Ovary (tissue), 9 donors: ENCODE measurements around the gene PSKH1. TPM values are rescaled to one million over a fixed set of nuclear protein-coding genes. Genes with fewer than 3 reads are reported as not detected.
A peak's percentile ranks its signal among the peaks of the same experiment; 100 is the strongest.

ENCODE experiments used
- DNase-seq, 5 donors: peaks; one replicate each; pipeline ENCODE4 v3.0.0-alpha.2; 2019 to 2020
- H3K27ac ChIP-seq, 2 donors: fragments of 200-600 bp; one replicate each; pipeline versions ENCODE4 v1.5.1 to v1.8.0; 2019 to 2022
- H3K27me3 ChIP-seq: fragments of 200-600 bp; one replicate; pipeline ENCODE4 v1.8.0; 2022
- H3K36me3 ChIP-seq: fragments of 200-600 bp; sonication (generic); one replicate; pipeline ENCODE4 v1.5.1; 2019
- H3K4me1 ChIP-seq: one replicate; pipeline ENCODE4 v1.8.1; 2013; ENCODE audit warnings: mild to moderate bottlenecking, moderate library complexity; ENCODE audit not compliant: insufficient read depth
- H3K4me3 ChIP-seq: fragments of 200-600 bp; sonication (generic); one replicate; pipeline ENCODE4 v1.5.1; 2017
- H3K9me3 ChIP-seq, 2 donors: fragments of 200-600 bp in 1 of 2; sonication (generic) in 1 of 2; one replicate each; pipeline versions ENCODE4 v1.5.1 to v1.8.1; 2013 to 2019; ENCODE audit warnings: mild to moderate bottlenecking in 1 of 2, moderate library complexity in 1 of 2
- EP300 ChIP-seq: sonication (generic); formaldehyde crosslinking; IDR thresholded peaks from one replicate; pipeline ENCODE4 v1.6.1; 2017; ENCODE audit warnings: antibody characterized with exemption
- POLR2A ChIP-seq: fragments of 450-650 bp; IDR thresholded peaks from one replicate; pipeline ENCODE4 v1.6.1; 2017; ENCODE audit warnings: antibody characterized with exemption, mild to moderate bottlenecking, moderate library complexity
- WGBS, 3 donors: extraction: QIAGEN DNeasy Blood & Tissue Kit in 1 of 3; methylation state at CpG; one replicate each; pipeline versions ENCODE4 v1.1.5 to v1.1.7; 2013 to 2017; 5-methylcytosine and 5-hydroxymethylcytosine counted together
- intact Hi-C, 4 donors: fragments of 100-400 bp; cut with DNase I; formaldehyde crosslinking; loops; one replicate each; pipeline versions ENCODE4 v1.11.0 to v1.15.1; 2022 to 2023
- polyA plus RNA-seq, 2 donors: library from polyadenylated mRNA; stranded (reverse); fragments of 200-250 nt in 1 of 2; fragments of 350-450 nt in 1 of 2; fragmentation: Illumina TruSeq in 1 of 2; extraction: RNeasy Lipid Tissue Mini Kit (QIAGEN cat#74804) in 1 of 2; gene quantifications; one replicate each; pipeline ENCODE4 v1.2.3, GENCODE V29; 2013 to 2014
- total RNA-seq, 7 donors: library from RNA; depleted of rRNA in 2 of 7; stranded (reverse); fragments of >200 nt in 2 of 7; fragmentation: NEBNext Ultra II Directional in 3 of 7; extraction: Animal tissue kit (Norgen Biotek cat#: 25700) in 3 of 7; gene quantifications; one replicate each; pipeline versions ENCODE4 v1.1.0 to v1.2.4, GENCODE V29; 2016 to 2023
- TF ChIP-seq, protein P1 (sequence below), 3 donors: fragments of 450-650 bp in 2 of 3; fragments of 200-600 bp in 1 of 3; IDR thresholded peaks; one replicate each; pipeline versions ENCODE4 v1.5.1 to v1.8.0; 2016 to 2022; ENCODE audit warnings: antibody characterized with exemption in 3 of 3, mild to moderate bottlenecking in 1 of 3
- donor health status: DM: no; HTN: no; CAD: no; lungs with moderate emphysema.
- donor health status: DM: no; HTN: no; CAD: no.
- donor health status: Bipolar disorder and iron deficiency.
- donor health status: DM: yes; HTN: yes; CAD: no.
- donor health status: DM: no; HTN: no; CAD: no.
- donor health status: DM: yes; HTN: yes; CAD: no.

The PSKH1 gene
- total and polyA plus RNA-seq, 9 donors: 9.6 to 38.9 (median 26.6) TPM

DNA sequence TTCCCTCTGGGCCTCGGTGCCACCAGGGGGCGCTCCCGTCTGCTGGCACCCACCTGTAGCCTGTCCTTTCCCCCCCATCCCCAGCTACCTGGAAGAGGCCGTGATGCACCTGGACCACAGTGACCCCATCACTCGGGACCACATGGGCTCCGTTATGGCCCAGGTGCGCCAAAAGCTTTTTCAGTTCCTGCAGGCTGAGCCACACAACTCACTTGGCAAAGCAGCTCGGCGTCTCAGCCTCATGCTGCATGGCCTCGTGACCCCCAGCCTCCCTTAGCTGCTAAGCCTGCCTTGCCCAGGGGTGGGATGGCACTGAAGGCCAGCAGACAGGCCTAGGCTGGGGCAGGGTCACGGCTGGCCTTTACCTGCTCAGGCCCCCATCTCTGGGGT lies 9.2 kb upstream of the PSKH1 start:
- Histone ChIP-seq H3K27me3 (no peaks in the 10 kb centered on the region), H3K9me3 (no peaks in the 10 kb centered on the region), H3K36me3 (no peaks in the 10 kb centered on the region), H3K4me1 (peaks cover 6% of the 10 kb centered on the region), H3K4me3 (no peak overlapping the region), H3K27ac (peak overlapping the region in 1 of 2 donors; percentile 11)
- WGBS, 3 donors: 53 to 63% (median 53%) methylated on average over 11 of the region's 11 CpGs
- DNase-seq: peak; percentile 49 to 76 (median 71)
- intact Hi-C loops: loop anchor here in 3 of 4 donors (5.0 kb wide), 1 partner anchor 43 kb away; no protein-coding TSS in a partner anchor
- TF ChIP-seq, protein P1, sequence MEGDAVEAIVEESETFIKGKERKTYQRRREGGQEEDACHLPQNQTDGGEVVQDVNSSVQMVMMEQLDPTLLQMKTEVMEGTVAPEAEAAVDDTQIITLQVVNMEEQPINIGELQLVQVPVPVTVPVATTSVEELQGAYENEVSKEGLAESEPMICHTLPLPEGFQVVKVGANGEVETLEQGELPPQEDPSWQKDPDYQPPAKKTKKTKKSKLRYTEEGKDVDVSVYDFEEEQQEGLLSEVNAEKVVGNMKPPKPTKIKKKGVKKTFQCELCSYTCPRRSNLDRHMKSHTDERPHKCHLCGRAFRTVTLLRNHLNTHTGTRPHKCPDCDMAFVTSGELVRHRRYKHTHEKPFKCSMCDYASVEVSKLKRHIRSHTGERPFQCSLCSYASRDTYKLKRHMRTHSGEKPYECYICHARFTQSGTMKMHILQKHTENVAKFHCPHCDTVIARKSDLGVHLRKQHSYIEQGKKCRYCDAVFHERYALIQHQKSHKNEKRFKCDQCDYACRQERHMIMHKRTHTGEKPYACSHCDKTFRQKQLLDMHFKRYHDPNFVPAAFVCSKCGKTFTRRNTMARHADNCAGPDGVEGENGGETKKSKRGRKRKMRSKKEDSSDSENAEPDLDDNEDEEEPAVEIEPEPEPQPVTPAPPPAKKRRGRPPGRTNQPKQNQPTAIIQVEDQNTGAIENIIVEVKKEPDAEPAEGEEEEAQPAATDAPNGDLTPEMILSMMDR (IDR thresholded peaks at IDR 0.05): peak; percentile 70 to 76 (median 74)
- TF ChIP-seq EP300: no peak

DNA sequence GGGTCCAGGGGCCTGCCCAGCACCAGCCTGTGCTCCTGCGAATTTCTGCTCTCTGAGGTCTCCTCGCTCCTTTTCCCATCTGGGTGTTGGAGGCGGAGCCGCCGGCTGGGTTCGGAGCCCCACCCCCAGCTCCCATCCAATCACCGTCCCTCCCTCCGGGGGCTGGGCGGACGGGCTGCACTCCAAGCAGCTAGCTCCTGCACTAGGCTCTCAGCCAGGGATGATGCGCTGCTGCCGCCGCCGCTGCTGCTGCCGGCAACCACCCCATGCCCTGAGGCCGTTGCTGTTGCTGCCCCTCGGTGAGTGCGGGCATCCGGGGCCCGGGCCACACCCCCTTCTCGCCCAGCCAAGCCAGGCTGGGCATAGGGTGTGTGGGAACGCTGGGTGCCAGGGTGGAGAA lies 8.4 kb upstream of the PSKH1 start, which contains the start of gene NRN1L:
Gene NRN1L (plus strand): TSS at position 202 of the 400 bp plus-strand sequence. CDS start 19 bp downstream, at position 221.
- TF ChIP-seq, protein P1 (IDR thresholded peaks at IDR 0.05): no peak
- TF ChIP-seq POLR2A (no peak), EP300 (no peak)
- 2 to 12% (median 7%) methylated on average over 16 to 22 of the region's 22 CpGs for WGBS, 3 donors
- intact Hi-C loops: loop anchor here in 3 of 4 donors (5.0 kb wide), 1 partner anchor 43 kb away; no protein-coding TSS in a partner anchor
- Histone ChIP-seq H3K9me3 (no peaks in the 10 kb centered on the region), H3K4me1 (peaks cover 6% of the 10 kb centered on the region), H3K27me3 (no peaks in the 10 kb centered on the region), H3K27ac (peak within 1 kb of the TSS; percentile 46 to 58), H3K4me3 (no peak within 1 kb of the TSS), H3K36me3 (no peaks in the 10 kb centered on the region)
- peak; percentile 96 to 97 (median 96) for DNase-seq

DNA sequence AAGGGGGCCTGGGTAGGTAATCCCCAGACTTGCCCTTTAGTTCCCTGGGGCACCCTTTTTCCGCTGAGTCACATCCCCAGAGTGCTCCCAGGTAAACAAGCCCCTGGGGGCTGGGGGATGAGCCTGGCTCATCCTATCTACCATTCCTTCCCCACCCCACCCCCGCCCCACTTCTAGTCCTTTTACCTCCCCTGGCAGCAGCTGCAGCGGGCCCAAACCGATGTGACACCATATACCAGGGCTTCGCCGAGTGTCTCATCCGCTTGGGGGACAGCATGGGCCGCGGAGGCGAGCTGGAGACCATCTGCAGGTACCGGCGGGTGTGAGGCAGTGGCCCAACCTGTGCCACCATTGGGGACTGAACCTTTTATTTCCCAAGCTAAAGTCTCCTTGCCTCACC lies 7.5 kb upstream of the PSKH1 start:
- H3K36me3 ChIP-seq: no peaks in the 10 kb centered on the region
- no peak for DNase-seq
- peaks cover 6% of the 10 kb centered on the region for H3K4me1 ChIP-seq
- no peak overlapping the region for H3K4me3 ChIP-seq
- H3K27ac ChIP-seq: peak overlapping the region in 1 of 2 donors; percentile 46
- intact Hi-C loops: no loop called here
- TF ChIP-seq EP300 (no peak), POLR2A (no peak)
- TF ChIP-seq, protein P1 (IDR thresholded peaks at IDR 0.05): no peak
- H3K9me3 ChIP-seq: no peaks in the 10 kb centered on the region
- 90 to 100% (median 91%) methylated on average over 12 of the region's 12 CpGs for WGBS, 3 donors
- H3K27me3 ChIP-seq: no peaks in the 10 kb centered on the region

DNA sequence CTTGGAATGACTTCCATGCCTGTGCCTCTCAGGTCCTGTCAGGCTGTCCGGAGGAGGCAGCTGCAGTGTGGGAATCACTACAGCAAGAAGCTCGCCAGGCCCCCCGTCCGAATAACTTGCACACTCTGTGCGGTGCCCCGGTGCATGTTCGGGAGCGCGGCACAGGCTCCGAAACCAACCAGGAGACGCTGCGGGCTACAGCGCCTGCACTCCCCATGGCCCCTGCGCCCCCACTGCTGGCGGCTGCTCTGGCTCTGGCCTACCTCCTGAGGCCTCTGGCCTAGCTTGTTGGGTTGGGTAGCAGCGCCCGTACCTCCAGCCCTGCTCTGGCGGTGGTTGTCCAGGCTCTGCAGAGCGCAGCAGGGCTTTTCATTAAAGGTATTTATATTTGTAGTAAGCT lies 7.1 kb upstream of the PSKH1 start:
- Histone ChIP-seq H3K36me3 (no peaks in the 10 kb centered on the region), H3K27ac (no peak overlapping the region), H3K9me3 (no peaks in the 10 kb centered on the region), H3K27me3 (no peaks in the 10 kb centered on the region), H3K4me3 (no peak overlapping the region), H3K4me1 (peaks cover 6% of the 10 kb centered on the region)
- DNase-seq: no peak
- no peak for TF ChIP-seq POLR2A
- 91 to 99% (median 96%) methylated on average over 19 of the region's 19 CpGs for WGBS, 3 donors
- intact Hi-C loops: no loop called here

DNA sequence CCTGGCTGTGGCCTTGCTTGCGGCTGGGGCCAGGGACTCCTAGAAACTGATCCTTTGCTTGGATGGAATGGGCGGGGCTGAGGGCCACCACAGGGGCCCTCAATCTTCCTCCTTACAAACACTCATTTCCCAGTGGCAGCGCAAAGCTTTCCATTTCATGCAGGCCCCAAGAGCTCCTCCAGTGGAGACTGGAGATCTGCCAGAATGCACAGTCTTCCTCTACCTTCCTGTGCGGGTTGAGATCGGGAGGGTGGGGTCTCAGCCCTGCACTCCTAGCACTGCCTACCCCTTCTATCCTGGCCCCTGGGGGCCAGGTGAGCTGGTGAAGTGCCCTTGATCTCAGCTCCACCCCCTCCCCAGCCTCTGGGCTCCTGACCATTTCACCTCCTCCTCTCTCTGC lies 6.7 kb upstream of the PSKH1 start:
- Histone ChIP-seq H3K4me1 (peaks cover 6% of the 10 kb centered on the region), H3K27ac (no peak overlapping the region), H3K36me3 (no peaks in the 10 kb centered on the region), H3K27me3 (no peaks in the 10 kb centered on the region), H3K4me3 (no peak overlapping the region), H3K9me3 (no peaks in the 10 kb centered on the region)
- intact Hi-C loops: no loop called here
- WGBS, 3 donors: 91 to 99% (median 92%) methylated on average over 5 of the region's 5 CpGs
- DNase-seq: no peak
- TF ChIP-seq, protein P1 (IDR thresholded peaks at IDR 0.05): no peak
- TF ChIP-seq EP300 (no peak), POLR2A (no peak)
